GM12874 (cell line): Measurements from ENCODE around the gene UQCC5.
A peak's percentile ranks its signal among the peaks of the same experiment; 100 is the strongest.

Experiments
- TF ChIP-seq, protein P1 (sequence below): IDR thresholded peaks from 2 replicates; pipeline ENCODE4 v1.5.1; 2011; ENCODE audit warnings: low read depth, mild to moderate bottlenecking, control low read depth, low read length, moderate library complexity; ENCODE audit not compliant: insufficient read depth

UQCC5 gene, protein sequence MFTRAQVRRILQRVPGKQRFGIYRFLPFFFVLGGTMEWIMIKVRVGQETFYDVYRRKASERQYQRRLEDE

DNA sequence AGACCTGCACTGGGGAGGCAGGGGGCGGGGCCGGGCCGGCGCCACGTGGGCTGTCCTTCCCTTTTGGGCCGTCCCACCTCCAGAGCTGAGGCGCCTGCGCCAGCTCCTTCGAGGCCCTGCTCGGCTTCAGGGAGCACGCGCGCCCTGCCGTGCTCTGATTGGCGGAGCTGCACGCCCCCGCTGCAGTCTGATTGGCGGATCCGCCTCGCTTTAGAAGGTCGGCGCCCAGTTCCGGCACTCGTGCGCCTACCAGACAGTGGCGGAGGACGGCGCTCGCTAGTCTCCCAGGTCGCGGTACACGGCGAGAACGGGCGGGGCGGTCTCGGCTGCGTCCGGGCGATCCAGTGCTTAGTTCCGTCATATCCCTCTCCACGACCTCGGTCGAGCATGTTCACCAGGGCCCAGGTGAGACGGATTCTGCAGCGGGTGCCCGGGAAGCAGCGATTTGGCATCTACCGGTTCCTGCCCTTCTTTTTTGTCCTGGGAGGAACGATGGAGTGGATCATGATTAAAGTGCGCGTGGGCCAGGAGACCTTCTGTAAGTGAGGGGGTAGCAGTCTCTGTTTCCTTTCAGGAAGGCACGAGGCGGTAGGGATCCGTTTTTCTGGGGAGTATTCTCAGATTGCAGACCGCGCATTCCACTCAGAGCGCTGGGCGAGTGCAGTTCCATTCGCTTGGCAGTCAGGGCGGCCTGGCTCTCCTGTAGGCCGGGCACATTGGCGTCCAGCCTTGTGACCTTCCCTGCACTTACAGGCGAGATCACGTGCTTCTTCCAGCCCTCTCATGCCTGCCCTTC is at the start of gene UQCC5:
Gene UQCC5 (plus strand): TSS at position 237 of the 796 bp plus-strand sequence. CDS start 151 bp downstream, at position 388.
- TF ChIP-seq, protein P1, sequence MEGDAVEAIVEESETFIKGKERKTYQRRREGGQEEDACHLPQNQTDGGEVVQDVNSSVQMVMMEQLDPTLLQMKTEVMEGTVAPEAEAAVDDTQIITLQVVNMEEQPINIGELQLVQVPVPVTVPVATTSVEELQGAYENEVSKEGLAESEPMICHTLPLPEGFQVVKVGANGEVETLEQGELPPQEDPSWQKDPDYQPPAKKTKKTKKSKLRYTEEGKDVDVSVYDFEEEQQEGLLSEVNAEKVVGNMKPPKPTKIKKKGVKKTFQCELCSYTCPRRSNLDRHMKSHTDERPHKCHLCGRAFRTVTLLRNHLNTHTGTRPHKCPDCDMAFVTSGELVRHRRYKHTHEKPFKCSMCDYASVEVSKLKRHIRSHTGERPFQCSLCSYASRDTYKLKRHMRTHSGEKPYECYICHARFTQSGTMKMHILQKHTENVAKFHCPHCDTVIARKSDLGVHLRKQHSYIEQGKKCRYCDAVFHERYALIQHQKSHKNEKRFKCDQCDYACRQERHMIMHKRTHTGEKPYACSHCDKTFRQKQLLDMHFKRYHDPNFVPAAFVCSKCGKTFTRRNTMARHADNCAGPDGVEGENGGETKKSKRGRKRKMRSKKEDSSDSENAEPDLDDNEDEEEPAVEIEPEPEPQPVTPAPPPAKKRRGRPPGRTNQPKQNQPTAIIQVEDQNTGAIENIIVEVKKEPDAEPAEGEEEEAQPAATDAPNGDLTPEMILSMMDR: peak; percentile 19; the same call in 1 of the 2 replicates

DNA sequence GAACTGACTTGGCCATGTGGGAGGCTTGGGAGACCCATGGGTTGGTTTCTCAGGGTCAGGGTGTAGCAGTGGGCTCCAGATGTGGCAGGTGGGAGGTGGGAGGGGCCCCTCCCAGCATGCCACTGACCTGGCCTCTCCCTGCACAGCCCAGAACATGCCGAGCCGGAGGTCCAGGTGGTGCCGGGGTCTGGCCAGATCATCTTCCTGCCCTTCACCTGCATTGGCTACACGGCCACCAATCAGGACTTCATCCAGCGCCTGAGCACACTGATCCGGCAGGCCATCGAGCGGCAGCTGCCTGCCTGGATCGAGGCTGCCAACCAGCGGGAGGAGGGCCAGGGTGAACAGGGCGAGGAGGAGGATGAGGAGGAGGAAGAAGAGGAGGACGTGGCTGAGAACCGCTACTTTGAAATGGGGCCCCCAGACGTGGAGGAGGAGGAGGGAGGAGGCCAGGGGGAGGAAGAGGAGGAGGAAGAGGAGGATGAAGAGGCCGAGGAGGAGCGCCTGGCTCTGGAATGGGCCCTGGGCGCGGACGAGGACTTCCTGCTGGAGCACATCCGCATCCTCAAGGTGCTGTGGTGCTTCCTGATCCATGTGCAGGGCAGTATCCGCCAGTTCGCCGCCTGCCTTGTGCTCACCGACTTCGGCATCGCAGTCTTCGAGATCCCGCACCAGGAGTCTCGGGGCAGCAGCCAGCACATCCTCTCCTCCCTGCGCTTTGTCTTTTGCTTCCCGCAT is 49.2 kb upstream of the UQCC5 start:
- TF ChIP-seq, protein P1: no peak

DNA sequence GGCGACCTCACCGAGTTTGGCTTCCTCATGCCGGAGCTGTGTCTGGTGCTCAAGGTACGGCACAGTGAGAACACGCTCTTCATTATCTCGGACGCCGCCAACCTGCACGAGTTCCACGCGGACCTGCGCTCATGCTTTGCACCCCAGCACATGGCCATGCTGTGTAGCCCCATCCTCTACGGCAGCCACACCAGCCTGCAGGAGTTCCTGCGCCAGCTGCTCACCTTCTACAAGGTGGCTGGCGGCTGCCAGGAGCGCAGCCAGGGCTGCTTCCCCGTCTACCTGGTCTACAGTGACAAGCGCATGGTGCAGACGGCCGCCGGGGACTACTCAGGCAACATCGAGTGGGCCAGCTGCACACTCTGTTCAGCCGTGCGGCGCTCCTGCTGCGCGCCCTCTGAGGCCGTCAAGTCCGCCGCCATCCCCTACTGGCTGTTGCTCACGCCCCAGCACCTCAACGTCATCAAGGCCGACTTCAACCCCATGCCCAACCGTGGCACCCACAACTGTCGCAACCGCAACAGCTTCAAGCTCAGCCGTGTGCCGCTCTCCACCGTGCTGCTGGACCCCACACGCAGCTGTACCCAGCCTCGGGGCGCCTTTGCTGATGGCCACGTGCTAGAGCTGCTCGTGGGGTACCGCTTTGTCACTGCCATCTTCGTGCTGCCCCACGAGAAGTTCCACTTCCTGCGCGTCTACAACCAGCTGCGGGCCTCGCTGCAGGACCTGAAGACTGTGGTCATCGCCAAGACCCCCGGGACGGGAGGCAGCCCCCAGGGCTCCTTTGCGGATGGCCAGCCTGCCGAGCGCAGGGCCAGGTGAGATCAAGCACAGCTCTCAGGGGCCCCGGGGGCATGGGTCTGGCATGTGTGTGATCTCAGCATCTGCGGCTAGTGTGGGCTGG is 48.4 kb upstream of the UQCC5 start:
- TF ChIP-seq, protein P1: no peak

DNA sequence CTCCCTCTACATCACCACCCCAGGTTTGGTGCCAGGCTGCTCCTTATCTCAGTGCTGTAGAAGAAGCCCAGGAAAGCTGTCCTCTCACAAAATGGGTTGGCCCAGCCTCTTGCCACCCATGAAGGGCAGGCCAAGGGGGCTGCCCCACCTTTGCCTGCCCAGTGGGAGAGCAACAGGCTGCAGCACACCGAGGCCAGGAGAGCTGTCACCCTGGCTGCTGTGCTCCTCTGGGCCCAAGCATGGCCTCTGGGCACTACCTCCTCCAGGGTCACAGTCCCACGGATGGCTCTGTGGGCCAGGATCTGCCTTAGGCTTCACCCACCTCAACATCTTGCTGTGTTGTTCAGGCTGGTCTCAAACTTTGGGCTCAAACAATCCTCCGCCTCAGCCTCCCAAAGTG is 47.7 kb upstream of the UQCC5 start:
- TF ChIP-seq, protein P1: no peak

DNA sequence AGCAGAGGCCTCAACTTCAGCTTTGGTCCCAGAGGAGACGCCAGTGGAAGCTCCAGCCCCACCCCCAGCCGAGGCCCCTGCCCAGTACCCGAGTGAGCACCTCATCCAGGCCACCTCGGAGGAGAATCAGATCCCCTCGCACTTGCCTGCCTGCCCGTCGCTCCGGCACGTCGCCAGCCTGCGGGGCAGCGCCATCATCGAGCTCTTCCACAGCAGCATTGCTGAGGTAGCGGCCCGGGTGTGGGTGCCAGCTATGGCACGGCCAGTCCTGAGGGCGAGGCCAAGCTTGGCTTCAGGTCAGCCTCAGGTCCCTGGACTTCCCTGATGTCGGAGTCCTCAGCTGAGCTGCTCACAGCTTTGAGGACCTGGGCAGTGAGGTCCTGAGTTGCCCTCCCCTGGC is 47.0 kb upstream of the UQCC5 start:
- TF ChIP-seq, protein P1: no peak

DNA sequence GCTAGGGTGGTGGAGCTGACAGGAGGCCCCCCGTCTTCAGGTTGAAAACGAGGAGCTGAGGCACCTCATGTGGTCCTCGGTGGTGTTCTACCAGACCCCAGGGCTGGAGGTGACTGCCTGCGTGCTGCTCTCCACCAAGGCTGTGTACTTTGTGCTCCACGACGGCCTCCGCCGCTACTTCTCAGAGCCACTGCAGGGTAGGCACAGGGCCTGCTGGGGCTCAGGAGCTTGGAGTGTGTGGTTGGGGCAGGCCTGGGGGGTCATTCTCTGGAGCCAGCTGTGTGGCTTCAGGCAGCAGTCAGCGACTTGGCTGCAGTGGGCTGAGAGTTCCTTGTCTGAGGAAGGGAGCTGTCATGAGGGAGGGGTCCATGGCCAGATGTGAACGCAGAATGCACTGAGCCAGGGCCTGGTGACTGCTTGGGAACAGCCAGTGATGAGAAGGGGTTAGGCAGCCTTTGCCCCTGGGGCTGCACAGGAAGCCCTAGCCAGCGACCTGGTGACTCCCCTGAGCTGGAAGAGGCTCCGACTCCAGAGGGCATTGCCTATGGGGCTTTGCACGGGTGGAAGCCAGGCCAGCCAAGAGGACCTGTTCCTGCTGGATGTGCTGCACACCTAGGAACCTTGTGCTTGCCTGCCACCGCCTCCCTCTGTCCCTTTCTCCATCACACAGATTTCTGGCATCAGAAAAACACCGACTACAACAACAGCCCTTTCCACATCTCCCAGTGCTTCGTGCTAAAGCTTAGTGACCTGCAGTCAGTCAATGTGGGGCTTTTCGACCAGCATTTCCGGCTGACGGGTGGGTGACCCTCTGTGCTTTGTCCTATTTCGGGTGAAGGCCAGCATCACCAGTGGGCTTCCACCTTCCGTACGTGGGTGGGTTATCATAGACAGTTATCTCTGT is 46.1 kb upstream of the UQCC5 start:
- TF ChIP-seq, protein P1: no peak
